Measurements from ENCODE around the gene TLR9. TPM values are rescaled to one million over a fixed set of nuclear protein-coding genes. Genes with fewer than 3 reads are reported as not detected.

The TLR9 gene
- total RNA-seq, 1 experiment from 2014 or later = not detected

- Histone ChIP-seq H3T11ph (ENCODE audit: low read length) (no peak overlapping the region), H3K9ac (ENCODE audit: extremely low read depth, insufficient read length, low read length) (no peak overlapping the region), H3K23me2 (ENCODE audit: insufficient read length, low read depth, low read length, poor library complexity, severe bottlenecking) (no peaks in the 10 kb centered on the region), H4K20me1 (ENCODE audit: control insufficient read depth, insufficient read depth, insufficient read length) (no peaks in the 10 kb centered on the region), H3K27me3 (ENCODE audit: insufficient read depth, low read length) (no peaks in the 10 kb centered on the region), H3K27ac (ENCODE audit: insufficient read length, low read depth, low read length) (no peak overlapping the region), H3K56ac (ENCODE audit: insufficient read length, low read depth, low read length) (no peak overlapping the region), H3K4me2 (ENCODE audit: insufficient read depth, insufficient read length, low read length) (no peak overlapping the region), H2BK15ac (ENCODE audit: low read depth, low read length) (no peak overlapping the region), H3K18ac (ENCODE audit: insufficient read length, low read depth, low read length) (no peak overlapping the region), H2BK20ac (ENCODE audit: low read depth, low read length, poor library complexity, severe bottlenecking) (no peak overlapping the region), H2BK12ac (ENCODE audit: insufficient read length, low read depth, low read length) (no peak overlapping the region), H3K79me2 (ENCODE audit: insufficient read depth, low read length) (no peaks in the 10 kb centered on the region), H2AFZ (ENCODE audit: low read length) (no peak overlapping the region), H3K23ac (ENCODE audit: insufficient read length, low read depth, low read length) (no peak overlapping the region), H2BK5ac (ENCODE audit: insufficient read length, low read length) (no peak overlapping the region), H4K5ac (ENCODE audit: insufficient read length, low read depth, low read length) (no peak overlapping the region), H3K9me3 (ENCODE audit: control insufficient read depth, low read depth, low read length) (no peaks in the 10 kb centered on the region), H4K8ac (replicated peaks; ENCODE audit: insufficient read length, low read depth, low read length) (no peak overlapping the region), H2AK5ac (ENCODE audit: insufficient read length, low read length) (no peak overlapping the region), H3K79me1 (ENCODE audit: insufficient read depth, low read depth, low read length, poor library complexity, severe bottlenecking) (no peaks in the 10 kb centered on the region), H3K14ac (ENCODE audit: insufficient read depth, low read length) (no peak overlapping the region), H3K4ac (ENCODE audit: low read depth, low read length) (no peak overlapping the region), H2BK120ac (ENCODE audit: low read depth, low read length, poor library complexity, severe bottlenecking) (no peak overlapping the region), H4K91ac (ENCODE audit: insufficient read length, low read depth, low read length) (no peak overlapping the region), H3K4me1 (ENCODE audit: insufficient read depth, low read length) (no peaks in the 10 kb centered on the region)
- Mint-ChIP-seq H3K4me1 (no peaks in the 10 kb centered on the region), H3K9me3 (no peaks in the 10 kb centered on the region), H3K4me3 (no peak overlapping the region), H3K27ac (no peak overlapping the region), H3K36me3 (ENCODE audit: insufficient read depth in 1 of 3, low read depth in 3 of 3) (peaks cover 50 to 94% (median 91%) of the 10 kb centered on the region in 3 experiments; a peak in 6 of 7 replicates), H3K27me3 (ENCODE audit: low read depth) (no peaks in the 10 kb centered on the region)
- DNase-seq = no peak
- no CpG with 5 or more reads among the region's 10 CpGs for WGBS (ENCODE audit: extremely low coverage, insufficient read length, low lambda C conversion rate)
- TF ChIP-seq CTCF (conservative IDR thresholded peaks at IDR 0.05) = no peak
Observed at GRCh38 chr3:52204337-52205073, 20.9 kb downstream of the TLR9 start.
